CD4-positive, alpha-beta T cell treated with Interleukin-4 for 1 hour (primary cell): ENCODE results near the gene PPME1.
A peak's percentile ranks its signal among the peaks of the same experiment; 100 is the strongest.
"Not testable (repeated sequence)": the region's sequence is repeated elsewhere in the genome, so short reads cannot be mapped to it uniquely, and the experiment has no call there.

Experiments
- DNase-seq, 2 donors: peaks; one replicate each; pipeline ENCODE4 v3.0.0-alpha.2; 2020 to 2022

PPME1 gene, protein sequence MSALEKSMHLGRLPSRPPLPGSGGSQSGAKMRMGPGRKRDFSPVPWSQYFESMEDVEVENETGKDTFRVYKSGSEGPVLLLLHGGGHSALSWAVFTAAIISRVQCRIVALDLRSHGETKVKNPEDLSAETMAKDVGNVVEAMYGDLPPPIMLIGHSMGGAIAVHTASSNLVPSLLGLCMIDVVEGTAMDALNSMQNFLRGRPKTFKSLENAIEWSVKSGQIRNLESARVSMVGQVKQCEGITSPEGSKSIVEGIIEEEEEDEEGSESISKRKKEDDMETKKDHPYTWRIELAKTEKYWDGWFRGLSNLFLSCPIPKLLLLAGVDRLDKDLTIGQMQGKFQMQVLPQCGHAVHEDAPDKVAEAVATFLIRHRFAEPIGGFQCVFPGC

DNA sequence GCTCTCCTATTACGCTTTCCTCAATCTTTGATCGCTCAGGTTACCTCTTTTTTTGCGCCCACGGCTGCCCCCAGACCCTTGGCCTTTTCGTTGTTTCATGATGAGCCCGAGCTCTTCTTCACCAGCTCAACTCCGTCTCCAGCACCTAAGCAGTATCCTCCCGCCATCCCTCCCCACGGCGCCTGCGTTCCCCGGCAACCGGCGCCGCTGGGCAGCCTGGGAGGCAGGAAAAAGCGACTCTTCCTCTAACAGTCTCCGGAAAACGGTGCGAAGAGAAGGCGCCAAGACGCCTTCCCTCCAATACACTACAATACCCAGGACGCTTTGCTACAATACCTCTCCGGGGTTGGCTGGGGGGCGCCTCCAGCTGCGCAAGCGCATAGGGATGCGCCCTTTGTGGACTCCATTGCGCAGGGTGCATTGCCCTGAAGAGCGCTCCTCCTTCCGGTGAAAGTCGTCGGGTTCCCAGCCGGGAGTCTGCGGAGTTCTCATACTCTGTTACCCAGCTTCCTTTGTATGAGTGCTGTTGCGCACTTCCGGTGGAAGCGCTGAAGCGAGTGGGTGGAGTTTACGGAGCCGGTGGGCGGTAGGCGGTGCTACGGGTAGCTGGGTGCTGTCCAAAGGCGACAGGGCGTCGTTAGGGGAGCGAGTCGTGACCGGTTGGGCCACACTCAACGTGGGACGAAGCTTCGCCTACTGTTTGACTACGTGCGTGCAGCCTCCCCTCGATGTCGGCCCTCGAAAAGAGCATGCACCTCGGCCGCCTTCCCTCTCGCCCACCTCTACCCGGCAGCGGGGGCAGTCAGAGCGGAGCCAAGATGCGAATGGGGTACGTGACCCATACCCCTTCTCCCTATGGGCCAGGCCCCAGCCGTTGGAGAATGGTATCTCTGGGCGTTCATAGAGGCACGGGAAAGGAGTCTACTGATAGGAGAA lies at the start of gene PPME1, which contains the start of gene C2CD3:
TSS of gene PPME1 (plus strand) at position 596 of the 936 bp plus-strand sequence. CDS start at position 729, 133 bp downstream.
TSS of gene C2CD3 (minus strand) at position 309 of the 936 bp plus-strand sequence. CDS start at position 99, 210 bp downstream.
- DNase-seq = peak; percentile 99 to 100

DNA sequence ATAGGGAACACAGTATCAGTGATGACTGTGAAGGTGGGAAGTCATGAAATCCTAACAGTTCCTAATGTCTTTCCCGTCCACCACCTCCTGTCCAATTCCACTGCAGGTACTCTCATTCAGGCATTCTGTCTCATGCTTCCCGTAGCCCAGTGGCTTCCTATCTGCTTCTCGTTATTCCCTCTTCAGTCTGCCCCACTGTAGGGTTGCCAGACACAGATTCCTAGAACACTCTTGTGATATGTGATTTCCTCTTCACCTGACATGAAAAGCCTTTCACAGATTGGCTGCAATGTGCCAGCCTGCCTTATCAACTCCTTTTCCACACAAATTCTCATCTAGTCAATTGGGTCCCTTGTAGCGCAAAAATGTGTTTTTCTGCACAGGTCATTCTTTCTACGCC lies 49.3 kb upstream of the PPME1 start:
- no peak for DNase-seq

DNA sequence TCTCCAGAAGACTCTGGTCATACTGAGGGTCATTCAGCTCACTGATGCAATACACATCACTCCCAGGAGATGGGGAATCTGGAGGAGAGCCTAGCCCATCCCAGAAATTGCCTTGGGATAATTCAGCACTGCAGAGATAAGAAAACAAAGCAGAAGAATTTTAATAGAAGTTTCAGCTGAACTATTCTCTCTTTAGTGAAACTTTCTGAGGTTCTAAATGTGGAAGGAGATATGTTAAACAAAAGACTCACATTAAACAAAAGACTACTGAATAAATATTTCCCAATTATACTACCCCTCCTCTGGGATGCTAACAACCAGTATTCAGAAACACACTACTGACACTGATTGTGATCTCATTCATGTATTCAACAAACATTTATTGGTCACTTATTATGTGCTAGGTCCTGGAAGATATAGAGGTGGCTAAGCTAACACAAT lies 48.1 kb upstream of the PPME1 start:
- no peak for DNase-seq

DNA sequence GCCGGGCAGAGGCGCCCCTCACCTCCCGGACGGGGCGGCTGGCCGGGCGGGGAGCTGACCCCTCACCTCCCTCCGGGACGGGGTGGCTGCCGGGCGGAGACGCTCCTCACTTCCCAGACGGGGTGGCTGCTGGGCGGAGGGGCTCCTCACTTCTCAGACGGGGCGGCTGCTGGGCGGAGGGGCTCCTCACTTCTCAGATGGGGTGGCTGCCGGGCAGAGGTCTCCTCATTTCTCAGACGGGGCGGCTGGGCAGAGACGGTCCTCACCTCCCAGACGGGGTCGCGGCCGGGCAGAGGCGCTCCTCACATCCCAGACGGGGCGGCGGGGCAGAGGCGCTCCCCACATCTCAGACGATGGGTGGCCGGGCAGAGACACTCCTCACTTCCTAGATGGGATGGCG lies 42.0 kb upstream of the PPME1 start:
- not testable (repeated sequence) for DNase-seq

DNA sequence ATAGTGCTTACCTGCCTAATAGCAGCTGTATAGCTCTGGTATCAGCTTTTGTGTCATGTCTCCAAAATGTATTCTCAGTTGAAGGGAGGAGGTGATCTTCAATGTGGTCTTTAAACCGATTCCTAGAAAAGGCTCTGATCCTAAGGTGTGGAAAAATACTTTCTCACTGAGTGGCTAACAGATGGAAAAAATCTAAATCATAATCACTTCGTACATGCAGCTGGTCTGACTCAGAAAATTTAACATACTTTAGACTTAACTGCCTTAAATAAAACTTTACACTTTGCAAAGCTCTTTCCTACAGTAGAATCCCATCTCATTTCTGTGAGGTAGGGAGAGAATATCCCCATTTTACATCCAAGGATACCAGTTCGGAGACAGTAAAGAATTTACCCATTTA lies 38.3 kb upstream of the PPME1 start:
- no peak for DNase-seq

DNA sequence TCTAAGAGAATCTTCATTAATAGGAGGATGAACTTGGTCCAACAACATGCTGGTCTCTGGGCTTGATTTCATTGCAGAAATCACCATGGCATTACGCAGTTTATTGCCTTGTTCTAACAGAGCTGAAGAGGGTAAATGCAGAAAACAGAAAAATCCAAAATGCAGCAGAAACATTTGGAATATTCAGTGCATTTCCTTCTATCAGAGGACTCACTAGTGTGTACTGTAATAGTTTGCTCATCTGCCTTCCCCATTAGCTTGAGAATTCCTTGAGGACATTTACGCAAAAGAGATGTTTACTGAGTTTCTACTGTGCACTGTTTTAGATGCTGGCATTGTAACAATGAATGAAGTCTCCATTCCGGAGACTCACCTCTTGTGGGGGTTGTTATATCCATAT lies 37.7 kb upstream of the PPME1 start:
- no peak for DNase-seq

DNA sequence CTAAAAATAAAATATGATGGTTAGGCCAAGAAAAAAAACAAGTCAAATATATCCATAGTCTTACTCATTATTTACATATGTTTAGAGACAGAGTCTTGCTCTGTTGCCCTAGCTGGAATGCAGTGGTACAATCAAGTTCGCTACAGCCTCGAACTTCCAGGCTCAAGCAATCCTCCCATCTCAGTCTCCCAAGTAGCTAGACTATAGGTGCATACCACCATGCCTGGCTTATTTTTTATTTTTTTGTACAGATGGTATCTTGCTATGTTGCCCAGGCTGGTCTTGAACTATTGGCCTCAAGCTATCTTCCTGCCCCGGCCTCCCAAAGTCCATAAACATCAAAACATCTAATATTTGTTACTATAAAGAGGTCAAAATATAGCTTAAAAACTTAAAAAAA lies 36.4 kb upstream of the PPME1 start:
- no peak for DNase-seq

DNA sequence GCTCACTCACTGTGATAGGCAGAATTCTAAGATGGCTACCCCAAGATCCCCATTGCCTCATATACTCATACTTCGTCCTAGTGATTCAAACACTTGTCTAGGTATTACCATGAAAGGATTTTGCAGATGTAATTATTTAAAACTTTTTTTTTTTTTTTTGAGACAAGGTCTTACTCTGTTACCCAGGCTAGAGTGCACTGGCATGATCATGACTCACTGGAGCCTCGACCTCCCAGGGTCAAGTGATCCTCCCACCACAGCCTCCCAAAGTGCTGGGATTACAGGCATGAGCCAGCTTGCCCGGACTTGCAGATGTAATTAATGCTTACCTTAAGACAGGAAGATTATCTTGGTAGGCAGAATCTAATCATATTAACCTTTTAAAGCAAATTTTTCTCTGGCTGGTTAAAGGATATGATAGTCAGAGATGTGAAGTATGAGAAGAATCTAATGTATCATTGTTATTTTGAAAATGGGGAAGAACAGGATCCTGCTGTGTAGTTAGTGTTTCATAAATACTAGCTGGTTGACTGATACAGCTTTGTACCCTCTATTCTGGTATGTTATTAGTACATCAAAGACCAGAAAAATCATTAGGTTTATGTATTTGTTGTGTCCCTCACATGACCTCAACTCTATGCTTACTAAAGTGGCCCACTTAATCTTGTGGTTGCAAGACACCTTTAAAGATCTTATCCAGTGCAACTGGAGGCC lies 35.8 kb upstream of the PPME1 start:
- no peak for DNase-seq

DNA sequence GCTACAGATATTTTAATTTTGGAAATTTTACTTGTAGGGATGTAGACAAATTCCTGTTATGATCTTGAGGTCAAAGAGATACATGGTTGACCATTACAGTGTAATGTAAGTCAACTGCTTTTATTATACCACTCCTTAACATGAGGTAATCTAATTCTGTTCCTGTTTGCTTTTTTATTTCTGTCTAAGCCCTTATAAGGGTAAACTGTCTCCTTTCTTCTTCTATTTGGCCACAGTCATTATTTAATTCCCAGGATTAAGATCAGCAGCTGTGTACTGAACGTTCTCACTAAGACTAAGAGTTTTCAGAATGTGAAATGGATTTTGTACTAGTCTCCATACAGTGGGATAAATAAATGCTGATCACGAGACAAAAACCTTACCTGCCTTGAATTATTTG lies 33.1 kb upstream of the PPME1 start:
- no peak for DNase-seq

DNA sequence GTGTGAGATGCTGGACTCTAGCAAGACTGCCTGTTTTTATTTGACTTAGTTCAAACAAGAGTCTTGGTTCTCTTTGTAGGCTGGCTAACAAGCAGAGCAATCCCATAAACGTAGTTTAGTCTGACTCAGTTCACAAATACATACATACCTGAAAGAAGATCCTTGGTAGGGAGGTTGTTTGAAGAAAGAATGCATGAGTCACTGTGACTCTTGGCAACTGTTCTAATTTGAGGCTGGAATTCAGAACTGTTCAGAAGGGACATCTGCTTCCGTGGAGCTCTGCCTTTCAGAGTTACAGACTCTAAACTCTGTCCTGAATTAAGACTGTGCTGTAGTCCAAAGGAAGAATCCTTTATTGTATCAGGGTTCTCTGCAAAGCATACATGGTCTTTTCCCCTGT lies 32.5 kb upstream of the PPME1 start:
- DNase-seq = no peak

DNA sequence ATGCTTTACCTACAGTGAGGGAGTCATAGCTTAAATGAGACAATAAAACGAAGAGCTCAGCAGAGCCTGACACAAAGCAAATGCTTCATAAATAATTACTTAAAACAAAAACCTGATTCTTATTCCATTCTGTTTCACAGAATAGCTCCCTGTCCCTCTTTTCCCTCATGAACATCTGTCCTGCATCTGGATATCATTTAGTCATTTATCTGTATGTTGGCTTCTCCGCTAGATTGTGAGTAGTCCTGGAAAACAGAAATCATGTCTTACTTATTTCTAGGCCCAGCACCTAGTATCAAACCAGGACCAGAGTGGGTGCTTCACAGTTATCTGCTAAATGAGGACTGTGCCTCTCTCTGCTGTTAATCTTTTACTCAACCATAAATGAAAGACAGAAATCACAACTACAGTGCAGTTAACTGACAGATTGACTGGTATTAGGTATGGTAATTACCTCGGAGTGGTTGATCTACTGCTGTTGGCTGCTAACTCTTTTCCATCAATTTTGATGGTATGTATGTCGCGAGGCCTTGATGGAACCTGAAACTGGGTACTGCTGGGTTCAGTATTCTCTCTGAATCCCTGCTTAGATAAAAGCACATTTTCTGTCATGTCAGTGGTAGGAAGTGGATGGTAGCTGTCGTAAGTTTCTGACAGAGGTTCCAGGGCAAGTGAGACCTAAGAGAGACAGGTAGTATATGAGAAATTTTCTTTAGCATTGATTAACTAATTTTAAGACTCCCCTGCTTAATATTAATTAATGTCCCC lies 31.8 kb upstream of the PPME1 start:
- DNase-seq = no peak

DNA sequence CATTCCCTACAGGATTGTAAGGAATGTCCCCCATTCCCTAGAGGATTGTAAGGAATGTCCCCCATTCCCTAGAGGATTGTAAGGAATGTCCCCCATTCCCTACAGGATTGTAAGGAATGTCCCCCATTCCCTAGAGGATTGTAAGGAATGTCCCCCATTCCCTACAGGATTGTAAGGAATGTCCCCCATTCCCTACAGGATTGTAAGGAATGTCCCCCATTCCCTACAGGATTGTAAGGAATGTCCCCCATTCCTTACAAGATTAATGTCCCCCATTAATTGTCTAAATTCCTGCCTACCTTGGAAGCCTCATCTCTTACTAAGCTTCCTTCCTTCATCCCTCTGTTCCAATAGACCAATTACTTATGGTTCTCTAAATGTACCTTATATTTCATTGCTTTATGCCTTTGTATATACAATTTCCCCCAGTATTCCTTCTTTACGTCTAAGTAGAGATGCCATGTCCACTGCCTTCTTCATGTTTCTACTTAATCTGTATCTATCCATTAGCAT lies 31.1 kb upstream of the PPME1 start:
- DNase-seq = not testable (repeated sequence)

DNA sequence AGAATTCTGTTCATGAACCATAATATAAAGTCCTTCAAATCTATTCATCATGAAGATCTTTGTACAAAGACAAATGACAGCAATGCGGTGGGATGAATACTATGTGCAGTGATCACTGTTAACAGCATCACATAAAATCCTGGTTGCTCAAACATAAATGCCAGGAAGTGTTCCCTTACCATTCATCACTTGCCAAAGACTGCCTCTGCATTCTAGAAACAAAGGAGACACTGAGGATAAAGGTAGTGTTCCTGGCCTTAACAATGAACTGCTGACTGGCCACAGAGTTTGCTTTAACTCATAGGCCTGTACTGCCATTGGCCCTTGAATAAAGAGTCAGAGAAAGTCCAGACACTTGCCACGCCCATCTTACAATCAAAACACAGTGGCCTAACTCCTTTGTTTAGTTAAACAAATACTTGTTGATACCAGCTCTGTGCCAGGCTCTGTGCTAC lies 29.8 kb upstream of the PPME1 start:
- no peak for DNase-seq

DNA sequence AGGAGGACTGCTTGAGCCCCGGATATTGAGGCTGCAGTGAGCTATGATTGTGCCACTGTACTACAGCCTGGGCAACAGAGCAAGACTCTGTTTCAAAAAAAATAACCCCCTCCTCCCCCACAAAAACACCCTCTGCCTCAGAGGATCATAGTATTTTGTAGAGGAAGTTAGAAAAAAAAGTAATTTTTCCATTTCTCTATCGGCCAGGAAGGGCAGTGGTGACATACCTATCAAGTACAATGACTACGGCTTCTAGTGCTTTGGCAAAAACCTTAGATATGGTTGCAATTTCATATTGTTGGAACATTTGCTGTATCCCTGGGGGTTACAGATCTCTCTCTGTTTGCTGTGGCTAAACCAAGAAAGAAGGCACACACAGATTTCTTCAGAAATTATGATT lies 29.2 kb upstream of the PPME1 start:
- no peak for DNase-seq

DNA sequence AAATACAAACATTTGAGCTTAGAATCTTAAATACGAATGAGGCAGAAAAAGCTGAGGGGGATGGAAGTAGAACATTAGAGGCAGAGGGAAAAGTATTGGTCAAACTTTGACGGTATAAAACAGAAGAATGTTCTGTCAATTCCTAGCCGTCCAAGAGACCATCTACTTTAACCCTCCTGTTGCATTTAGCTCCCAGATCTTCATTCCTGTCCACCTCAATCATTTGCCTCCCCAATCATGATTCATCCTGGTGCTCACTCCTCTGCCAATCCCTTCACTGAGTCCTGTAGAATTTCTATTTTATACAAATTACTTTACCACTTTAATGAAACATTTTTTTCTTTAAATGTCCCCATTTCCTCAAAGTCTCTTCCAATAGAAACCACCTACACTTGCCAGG lies 28.5 kb upstream of the PPME1 start:
- no peak for DNase-seq

DNA sequence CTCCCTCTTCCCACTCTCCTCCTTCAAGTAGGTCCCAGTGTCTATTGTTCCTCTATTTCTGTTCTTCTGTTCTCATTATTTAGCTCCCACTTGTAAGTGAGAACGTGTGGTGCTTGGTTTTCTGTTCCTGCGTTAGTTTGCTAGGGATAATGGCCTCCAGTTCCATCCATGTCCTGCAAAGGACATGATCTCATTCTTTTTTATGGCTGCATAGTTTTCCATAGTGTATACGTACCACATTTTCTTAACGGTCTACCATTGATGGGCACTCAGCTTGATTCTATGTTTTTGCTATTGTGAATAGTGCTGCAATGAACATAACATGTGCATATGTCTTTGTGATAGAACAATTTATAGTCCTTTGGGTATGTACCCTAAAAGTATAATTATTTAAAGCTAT lies 26.5 kb upstream of the PPME1 start:
- DNase-seq = no peak

DNA sequence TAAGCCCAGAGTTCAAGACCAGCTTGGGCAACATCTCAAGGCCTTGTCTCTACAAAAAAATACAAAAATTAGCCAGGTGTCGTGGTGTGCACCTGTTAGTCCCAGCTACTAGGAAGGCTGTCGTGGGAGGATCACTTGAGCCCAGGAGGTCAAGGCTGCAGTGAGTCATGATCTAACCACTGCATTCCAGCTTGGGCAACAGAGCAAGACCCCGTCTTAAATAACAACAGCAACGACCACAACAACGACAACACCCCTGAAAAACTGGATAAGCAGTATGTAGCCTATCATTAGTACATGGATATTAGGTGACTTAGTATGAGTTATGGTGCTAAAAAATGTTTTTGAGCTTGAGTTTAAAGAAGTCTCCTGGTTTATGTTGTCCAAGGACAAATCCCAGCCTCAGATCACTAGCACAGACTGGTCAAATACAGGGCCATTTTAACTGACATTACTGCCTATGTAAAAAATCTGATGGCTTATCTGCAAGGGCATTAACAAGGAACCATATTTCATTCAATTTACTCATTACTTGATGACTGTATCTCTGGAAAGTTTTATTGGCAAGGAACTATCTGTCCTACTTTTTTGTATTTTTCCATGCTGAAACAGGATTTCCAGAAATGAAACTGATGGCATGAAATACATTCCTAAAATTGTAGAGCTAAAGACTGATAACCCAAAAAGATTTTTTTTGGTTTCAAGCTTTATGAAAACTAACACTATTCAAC lies 23.7 kb upstream of the PPME1 start:
- DNase-seq = no peak

DNA sequence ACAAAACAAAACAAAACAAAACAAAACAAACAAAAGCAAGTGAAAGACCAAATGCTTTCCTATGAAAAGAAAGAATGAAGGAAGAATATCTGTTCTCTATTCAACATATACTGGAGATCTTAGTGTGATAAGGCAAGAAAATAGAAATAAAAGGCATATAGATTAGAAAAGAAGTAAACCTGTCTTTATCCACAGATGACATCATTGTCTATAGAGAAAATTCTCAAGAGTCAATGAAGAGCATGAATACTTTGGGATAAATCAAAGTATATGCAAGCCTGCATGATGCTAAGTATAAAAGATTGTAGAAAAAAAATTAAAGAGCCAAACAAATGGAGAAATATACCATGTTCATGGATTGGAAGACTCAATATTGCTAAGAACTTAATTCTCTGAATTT lies 17.9 kb upstream of the PPME1 start:
- DNase-seq = no peak

DNA sequence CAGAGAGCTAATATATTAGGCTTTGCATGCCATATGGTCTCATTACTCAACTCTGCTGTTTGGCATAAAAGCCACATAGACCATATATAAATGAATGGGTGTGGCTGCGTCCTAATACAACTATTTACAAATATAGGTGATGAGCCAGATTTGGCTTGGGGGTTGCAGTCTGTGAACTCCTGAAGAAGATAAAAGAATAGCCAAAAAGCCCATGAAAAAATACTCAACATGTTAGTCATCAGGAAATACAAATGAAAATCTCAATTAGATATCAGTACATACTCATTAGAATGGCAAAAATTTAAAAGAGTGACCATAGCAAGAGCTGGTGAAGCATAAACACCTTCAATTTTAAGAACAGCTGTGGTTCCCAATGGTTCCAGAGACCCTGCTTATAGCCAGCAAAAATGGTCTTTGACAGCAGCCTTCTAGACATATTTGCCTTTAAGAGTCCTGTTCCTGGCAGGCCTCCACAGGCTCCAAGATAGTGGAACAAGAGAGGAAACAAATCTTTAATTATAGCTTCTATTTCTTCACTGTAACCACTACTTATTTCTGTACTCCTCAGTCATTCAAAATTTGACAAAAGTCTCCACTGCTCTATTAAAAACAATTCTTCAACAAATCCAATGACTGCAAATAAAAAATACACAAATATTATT lies 16.3 kb upstream of the PPME1 start:
- DNase-seq = no peak

DNA sequence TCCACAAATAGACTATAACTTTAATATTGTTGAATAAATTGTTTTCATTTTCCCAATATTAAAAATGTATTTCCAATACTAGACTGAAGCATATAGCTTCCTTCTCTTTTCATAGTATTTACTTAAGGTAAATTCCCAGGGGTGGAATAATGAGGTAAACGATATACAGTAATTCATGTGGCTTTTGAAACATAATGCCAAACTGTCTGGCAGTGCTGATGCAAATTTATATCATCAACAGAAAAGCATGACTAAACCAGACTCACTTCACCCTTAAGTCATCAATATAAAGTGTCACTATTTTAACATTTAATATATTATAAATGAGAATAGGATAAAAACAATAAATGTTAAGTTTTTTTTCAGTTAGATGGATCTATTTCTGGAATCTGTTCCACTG lies 13.9 kb upstream of the PPME1 start:
- DNase-seq = no peak

DNA sequence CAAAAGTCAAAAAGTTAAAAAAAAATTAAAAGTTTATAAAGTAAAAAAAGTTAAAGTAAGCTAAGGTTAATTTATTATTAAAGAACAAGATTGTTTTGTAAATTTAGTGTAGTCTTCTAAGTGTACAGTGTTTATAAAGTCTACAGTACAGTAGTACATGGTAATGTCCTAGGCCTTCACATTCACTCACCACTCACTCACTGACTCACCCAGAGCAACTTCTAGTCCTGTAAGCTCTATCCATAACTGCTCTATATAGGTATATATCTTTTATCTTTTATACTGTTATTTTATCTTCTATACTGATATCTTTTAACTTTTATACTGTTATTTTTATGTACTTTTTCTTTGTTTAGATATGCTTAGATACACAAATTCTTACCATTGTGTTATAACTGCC lies 11.4 kb upstream of the PPME1 start:
- DNase-seq = no peak
